ENCODE data around the gene PSME3. TPM values are rescaled to one million over a fixed set of nuclear protein-coding genes. Genes with fewer than 3 reads are reported as not detected.

Gene PSME3
- total and polyA plus RNA-seq, 2 of the 13 experiments (the other 11 are each of a cell fraction or from before 2014, with no cell fraction given), result 66.3 to 135 TPM

GRCh38 chr17:42827472-42827871 lies 5.7 kb upstream of the PSME3 start:
- CTCF ChIA-PET (ENCODE audit: low intra/inter-chr PET ratio, low total read pairs), result no interaction called here
- 48% methylated on average over 1 of the region's 1 CpG for WGBS (ENCODE audit: low lambda C conversion rate)
- DNase-seq (ENCODE audit: low spot score) (no peak), FAIRE-seq (no peak), ATAC-seq (no peak)
- Histone ChIP-seq H3K36me3 (replicated peaks in 1 of 2; ENCODE audit: control insufficient read depth in 1 of 2, insufficient read depth in 2 of 2, low read length in 2 of 2) (no peaks in the 10 kb centered on the region), H3K27ac (ENCODE audit: extremely low read length, insufficient read depth, low read length) (no peak overlapping the region), H3K27me3 (ENCODE audit: control insufficient read depth in 1 of 2, insufficient read depth in 2 of 2, low read length in 2 of 2) (peaks cover 0 to 7% of the 10 kb centered on the region in 2 experiments; a peak in 1 of 5 replicates), H3K79me2 (ENCODE audit: insufficient read depth, low read length) (peaks cover 18% of the 10 kb centered on the region), H3K9me3 (ENCODE audit: low read length) (no peaks in the 10 kb centered on the region), H3K9ac (ENCODE audit: insufficient read depth, low read depth, low read length) (no peak overlapping the region), H4K20me1 (ENCODE audit: insufficient read depth, low read length) (no peaks in the 10 kb centered on the region), H3K4me3 (replicated peaks in 1 of 3; ENCODE audit: insufficient read depth in 1 of 3, low read depth in 2 of 3, low read length in 3 of 3) (no peak overlapping the region), H3K4me1 (ENCODE audit: insufficient read depth, low read length) (peaks cover 49% of the 10 kb centered on the region), H3K4me2 (ENCODE audit: low read depth, low read length) (no peak overlapping the region), H2AFZ (ENCODE audit: low read length) (no peak overlapping the region)
- TF ChIP-seq TRIM24 (CRISPR knock-in tag; IDR thresholded peaks at IDR 0.05), result no peak
- TF ChIP-seq ZNF207 (IDR thresholded peaks at IDR 0.05; ENCODE audit: borderline replicate concordance), result no peak
- TF ChIP-seq, protein P1, sequence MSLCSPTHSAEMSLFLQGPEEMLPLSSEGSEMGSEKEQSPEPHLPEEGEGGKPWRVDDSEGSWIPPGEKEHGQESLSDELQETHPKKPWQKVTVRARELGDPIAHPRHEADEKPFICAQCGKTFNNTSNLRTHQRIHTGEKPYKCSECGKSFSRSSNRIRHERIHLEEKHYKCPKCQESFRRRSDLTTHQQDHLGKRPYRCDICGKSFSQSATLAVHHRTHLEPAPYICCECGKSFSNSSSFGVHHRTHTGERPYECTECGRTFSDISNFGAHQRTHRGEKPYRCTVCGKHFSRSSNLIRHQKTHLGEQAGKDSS (CRISPR knock-in tag; IDR thresholded peaks at IDR 0.05; ENCODE audit: borderline replicate concordance, low read depth), result no peak
- TF ChIP-seq FOXC1 (CRISPR knock-in tag; IDR thresholded peaks at IDR 0.05; ENCODE audit: borderline replicate concordance), result no peak
- TF ChIP-seq ZNF773 (CRISPR knock-in tag; IDR thresholded peaks at IDR 0.05; ENCODE audit: borderline replicate concordance), result no peak
- TF ChIP-seq ZNF468 (CRISPR knock-in tag; IDR thresholded peaks at IDR 0.05), result no peak
- TF ChIP-seq ARID2 (CRISPR knock-in tag; IDR thresholded peaks at IDR 0.05; ENCODE audit: borderline replicate concordance), result no peak
- TF ChIP-seq NCOA2 (CRISPR knock-in tag; IDR thresholded peaks at IDR 0.05), result no peak
- no peak for TF ChIP-seq NCOA5 (CRISPR knock-in tag; IDR thresholded peaks at IDR 0.05)
- no peak for TF ChIP-seq SALL1 (CRISPR knock-in tag; IDR thresholded peaks at IDR 0.05)
- TF ChIP-seq, protein P2, sequence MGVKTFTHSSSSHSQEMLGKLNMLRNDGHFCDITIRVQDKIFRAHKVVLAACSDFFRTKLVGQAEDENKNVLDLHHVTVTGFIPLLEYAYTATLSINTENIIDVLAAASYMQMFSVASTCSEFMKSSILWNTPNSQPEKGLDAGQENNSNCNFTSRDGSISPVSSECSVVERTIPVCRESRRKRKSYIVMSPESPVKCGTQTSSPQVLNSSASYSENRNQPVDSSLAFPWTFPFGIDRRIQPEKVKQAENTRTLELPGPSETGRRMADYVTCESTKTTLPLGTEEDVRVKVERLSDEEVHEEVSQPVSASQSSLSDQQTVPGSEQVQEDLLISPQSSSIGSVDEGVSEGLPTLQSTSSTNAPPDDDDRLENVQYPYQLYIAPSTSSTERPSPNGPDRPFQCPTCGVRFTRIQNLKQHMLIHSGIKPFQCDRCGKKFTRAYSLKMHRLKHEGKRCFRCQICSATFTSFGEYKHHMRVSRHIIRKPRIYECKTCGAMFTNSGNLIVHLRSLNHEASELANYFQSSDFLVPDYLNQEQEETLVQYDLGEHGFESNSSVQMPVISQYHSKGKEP (CRISPR knock-in tag; IDR thresholded peaks at IDR 0.05), result no peak
- TF ChIP-seq RAD21 (CRISPR knock-in tag; IDR thresholded peaks at IDR 0.05), result no peak
- intact Hi-C loops (cut with micrococcal nuclease; ENCODE audit: unreplicated experiment) (no loop called here), in situ Hi-C loops (cut with HindIII; ENCODE audit: extremely low pct_ligation_motif_present, low pct_unique_long_range_greater_than_20kb) (loop anchor here (10.0 kb wide), 1 partner anchor 113 kb away; no protein-coding TSS in a partner anchor)
- POLR2A ChIA-PET, result no interaction called here
- no TSS peak for BruUV-seq (replicated peaks)

Measured in HepG2 (cell line).